ENCODE measurements around the gene RPS6KC1. TPM values are rescaled to one million over a fixed set of nuclear protein-coding genes. Genes with fewer than 3 reads are reported as not detected.

Gene RPS6KC1
- total and polyA plus RNA-seq, 3 donors from 2014 or later, result 32.2 to 60.2 (median 55.5) TPM

- Histone ChIP-seq H3K4me1 (no peaks in the 10 kb centered on the region), H3K27me3 (no peaks in the 10 kb centered on the region), H3K36me3 (ENCODE audit: low read depth, missing control alignments) (no peaks in the 10 kb centered on the region), H3K27ac (no peak overlapping the region), H3K9me3 (no peaks in the 10 kb centered on the region), H3K4me3 (no peak overlapping the region)
- DNase-seq, result no peak
- TF ChIP-seq CTCF (IDR thresholded peaks at IDR 0.05), result no peak
- TF ChIP-seq POLR2A (IDR thresholded peaks at IDR 0.05), result no peak
- intact Hi-C loops (cut with DNase I; ENCODE audit: low total_unique reads), result no loop called here
Observed at GRCh38 chr1:213245260-213245910, 194.3 kb downstream of the RPS6KC1 start.

DNA sequence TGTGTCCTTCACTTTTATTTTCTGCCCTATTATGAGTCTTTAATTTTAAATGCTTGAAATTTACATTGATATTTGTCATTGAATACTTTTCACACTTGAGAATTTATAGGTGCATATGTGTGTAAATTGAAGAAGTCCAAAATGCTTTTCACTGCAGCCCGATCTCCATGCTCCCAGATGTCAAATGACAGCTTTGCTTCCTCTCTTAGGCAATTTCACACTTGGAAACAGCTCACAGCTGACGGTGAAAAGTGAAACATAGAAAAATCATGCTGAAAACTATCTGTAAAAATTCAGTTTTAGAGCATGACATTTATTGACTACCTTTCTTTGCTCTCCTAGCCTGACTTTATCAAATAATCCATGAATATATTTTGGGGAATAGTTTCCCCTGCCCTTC is 196.0 kb downstream of the RPS6KC1 start:
- Histone ChIP-seq H3K36me3 (ENCODE audit: low read depth, missing control alignments) (no peaks in the 10 kb centered on the region), H3K9me3 (no peaks in the 10 kb centered on the region), H3K27me3 (no peaks in the 10 kb centered on the region), H3K4me3 (no peak overlapping the region), H3K4me1 (no peaks in the 10 kb centered on the region), H3K27ac (no peak overlapping the region)
- WGBS, 2 donors, result 87 to 94% methylated on average over 2 of the region's 2 CpGs
- no peak for DNase-seq
- intact Hi-C loops (cut with DNase I; ENCODE audit: low total_unique reads), result no loop called here
- TF ChIP-seq CTCF (IDR thresholded peaks at IDR 0.05), result no peak
- no peak for TF ChIP-seq POLR2A (IDR thresholded peaks at IDR 0.05)

DNA sequence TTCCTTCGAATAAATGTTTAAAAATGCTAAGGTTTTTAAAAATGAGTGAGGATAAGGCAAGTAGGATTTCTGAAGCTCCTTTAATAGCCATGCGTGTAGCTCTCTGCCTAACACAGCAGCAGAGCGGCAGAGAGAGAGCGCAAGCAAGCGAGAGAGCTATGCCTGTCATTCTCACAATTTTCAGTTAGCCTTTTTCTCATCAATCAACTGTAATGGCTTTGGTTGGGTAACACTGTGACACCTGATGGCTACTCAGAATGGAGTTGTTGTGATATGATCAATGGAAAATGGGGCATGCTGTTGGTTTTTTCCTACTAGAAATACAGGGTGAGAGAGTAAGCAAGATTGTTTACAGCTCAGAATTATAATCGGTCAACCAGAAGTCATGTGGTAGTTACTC is 198.4 kb downstream of the RPS6KC1 start:
- TF ChIP-seq POLR2A (IDR thresholded peaks at IDR 0.05) (no peak), CTCF (IDR thresholded peaks at IDR 0.05) (no peak)
- Histone ChIP-seq H3K27me3 (no peaks in the 10 kb centered on the region), H3K27ac (no peak overlapping the region), H3K9me3 (no peaks in the 10 kb centered on the region), H3K36me3 (ENCODE audit: low read depth, missing control alignments) (no peaks in the 10 kb centered on the region), H3K4me3 (no peak overlapping the region), H3K4me1 (no peaks in the 10 kb centered on the region)
- intact Hi-C loops (cut with DNase I; ENCODE audit: low total_unique reads), result no loop called here
- no peak for DNase-seq
- WGBS, 2 donors, result 95% methylated on average over 6 of the region's 6 CpGs

DNA sequence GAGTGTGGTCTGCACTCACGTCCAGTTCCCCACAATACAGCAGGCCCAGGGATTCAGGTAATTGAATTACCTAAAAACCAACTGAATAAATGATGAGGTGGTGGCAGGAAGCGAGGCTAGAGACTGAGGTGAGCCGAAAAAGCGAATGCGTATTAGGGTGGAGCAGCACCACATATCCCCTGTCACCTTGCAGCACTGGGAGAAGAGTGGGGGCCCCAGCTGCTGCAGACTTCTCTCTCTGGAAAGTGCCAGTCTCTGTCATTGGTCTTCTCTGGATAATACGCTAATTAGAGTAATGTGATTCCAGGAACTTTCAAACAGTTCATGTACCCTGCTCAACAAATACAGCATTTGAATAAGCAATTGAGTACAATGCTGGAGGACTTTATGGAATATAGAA is 199.0 kb downstream of the RPS6KC1 start:
- Histone ChIP-seq H3K4me3 (no peak overlapping the region), H3K4me1 (no peaks in the 10 kb centered on the region), H3K27me3 (no peaks in the 10 kb centered on the region), H3K36me3 (ENCODE audit: low read depth, missing control alignments) (no peaks in the 10 kb centered on the region), H3K9me3 (no peaks in the 10 kb centered on the region), H3K27ac (no peak overlapping the region)
- TF ChIP-seq CTCF (IDR thresholded peaks at IDR 0.05) (no peak), POLR2A (IDR thresholded peaks at IDR 0.05) (no peak)
- 96 to 97% methylated on average over 6 of the region's 6 CpGs for WGBS, 2 donors
- DNase-seq, result no peak
- intact Hi-C loops (cut with DNase I; ENCODE audit: low total_unique reads), result no loop called here

DNA sequence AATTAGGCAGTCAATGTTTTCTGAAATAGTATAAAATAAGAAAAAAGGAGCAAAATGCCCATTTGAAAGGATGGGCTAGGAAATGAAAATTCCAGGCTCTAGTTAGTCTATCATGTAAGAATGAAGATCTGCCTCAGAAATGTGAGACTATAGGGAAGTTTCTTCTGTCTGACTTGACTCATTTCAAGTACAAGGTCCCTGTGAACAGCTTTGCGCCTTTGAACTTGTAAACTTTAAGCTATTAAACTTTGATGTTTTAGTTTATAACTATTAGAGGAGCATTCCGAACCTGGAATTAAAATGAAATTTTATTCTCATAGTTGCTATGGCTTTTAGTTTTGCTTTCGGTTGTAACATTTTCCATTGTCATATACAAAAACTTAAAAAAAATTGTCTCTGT is 199.4 kb downstream of the RPS6KC1 start:
- TF ChIP-seq POLR2A (IDR thresholded peaks at IDR 0.05) (no peak), CTCF (IDR thresholded peaks at IDR 0.05) (no peak)
- no peaks in the 10 kb centered on the region for H3K27me3 ChIP-seq
- intact Hi-C loops (cut with DNase I; ENCODE audit: low total_unique reads), result no loop called here

More for the DNA sequence above, 199.4 kb downstream of the RPS6KC1 start:
- H3K4me3 ChIP-seq, result no peak overlapping the region
- H3K9me3 ChIP-seq, result no peaks in the 10 kb centered on the region
- H3K36me3 ChIP-seq (ENCODE audit: low read depth, missing control alignments), result no peaks in the 10 kb centered on the region
- H3K27ac ChIP-seq, result no peak overlapping the region
- no peaks in the 10 kb centered on the region for H3K4me1 ChIP-seq
- DNase-seq, result no peak
- 95 to 97% methylated on average over 3 of the region's 3 CpGs for WGBS, 2 donors
